Adipocyte (in vitro differentiated cells): ENCODE measurements around the gene DDC.
A peak's percentile ranks its signal among the peaks of the same experiment; 100 is the strongest.
"Not testable (repeated sequence)": the region's sequence is repeated elsewhere in the genome, so short reads cannot be mapped to it uniquely, and the experiment has no call there.

Experiments used
- DNase-seq: peaks from one replicate; pipeline ENCODE4 v3.0.0-alpha.2; 2015; ENCODE audit warnings: low read depth
- H3K27me3 ChIP-seq: replicated peaks from 2 replicates; pipeline ENCODE4 v1.7.0; 2013; ENCODE audit warnings: mild to moderate bottlenecking, low read length, moderate library complexity; ENCODE audit not compliant: control insufficient read depth, insufficient read depth
- H3K36me3 ChIP-seq: 2 replicates; pipeline ENCODE4 v1.7.0; 2013; ENCODE audit warnings: low read length, mild to moderate bottlenecking, moderate library complexity; ENCODE audit not compliant: control insufficient read depth, insufficient read depth, severe bottlenecking
- H3K4me1 ChIP-seq: 2 replicates; pipeline ENCODE4 v1.7.0; 2013; ENCODE audit warnings: mild to moderate bottlenecking, low read length, moderate library complexity; ENCODE audit not compliant: control insufficient read depth, insufficient read depth
- H3K4me3 ChIP-seq: 2 replicates; pipeline ENCODE4 v1.7.0; 2013; ENCODE audit warnings: mild to moderate bottlenecking, low read length, moderate library complexity
- H3K9ac ChIP-seq: 2 replicates; pipeline ENCODE4 v1.7.0; 2013; ENCODE audit warnings: mild to moderate bottlenecking, low read length, moderate library complexity
- H3K9me3 ChIP-seq: 2 replicates; pipeline ENCODE4 v1.7.0; 2013; ENCODE audit warnings: mild to moderate bottlenecking, low read length, moderate library complexity; ENCODE audit not compliant: control insufficient read depth

Gene DDC

DNA sequence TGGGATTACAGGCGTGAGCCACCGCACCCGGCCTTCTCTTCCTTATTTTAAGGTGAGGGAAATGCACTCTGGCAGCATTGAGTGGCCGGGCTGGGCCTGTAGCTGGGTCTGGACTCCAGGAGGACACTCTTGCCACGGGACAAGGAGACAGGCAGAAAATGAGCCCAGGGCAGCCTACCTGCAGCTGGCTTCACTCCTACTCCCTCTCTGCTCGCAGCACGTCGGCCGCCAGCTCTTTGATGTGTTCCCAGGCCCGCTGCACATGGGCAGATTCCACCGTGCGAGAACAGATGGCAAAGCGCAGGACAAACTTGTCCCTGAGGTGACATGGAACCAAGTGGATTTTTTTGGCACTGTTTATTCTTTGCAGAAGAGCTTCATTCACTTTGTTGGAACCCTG lies 102.2 kb downstream of the DDC start:
- Histone ChIP-seq H3K36me3 (no peaks in the 10 kb centered on the region), H3K4me3 (no peak overlapping the region), H3K27me3 (peaks cover 43% of the 10 kb centered on the region), H3K4me1 (no peaks in the 10 kb centered on the region), H3K9me3 (peaks cover 1% of the 10 kb centered on the region), H3K9ac (no peak overlapping the region)
- no peak for DNase-seq

DNA sequence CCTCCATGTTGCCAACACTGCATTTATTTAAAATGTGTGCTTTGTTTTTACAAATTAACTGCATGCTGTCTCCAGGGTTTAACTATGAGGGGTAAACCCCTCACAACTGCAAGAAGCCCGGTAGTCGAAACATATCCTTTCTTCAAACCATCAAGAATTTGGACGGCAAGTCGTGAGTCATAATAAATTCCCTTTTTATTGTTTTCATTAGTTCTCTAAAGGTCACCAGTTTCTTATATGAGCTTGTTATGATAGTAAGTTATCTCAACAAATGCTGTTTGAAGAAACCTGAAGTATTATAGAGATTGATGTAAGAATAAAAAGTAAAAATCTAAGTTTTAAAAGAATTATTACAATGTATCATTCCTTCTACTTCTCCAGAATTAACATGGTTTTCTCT lies 102.8 kb downstream of the DDC start:
- Histone ChIP-seq H3K4me3 (no peak overlapping the region), H3K4me1 (no peaks in the 10 kb centered on the region), H3K9me3 (peaks cover 3% of the 10 kb centered on the region), H3K36me3 (no peaks in the 10 kb centered on the region), H3K27me3 (peaks cover 44% of the 10 kb centered on the region), H3K9ac (no peak overlapping the region)
- DNase-seq = no peak

DNA sequence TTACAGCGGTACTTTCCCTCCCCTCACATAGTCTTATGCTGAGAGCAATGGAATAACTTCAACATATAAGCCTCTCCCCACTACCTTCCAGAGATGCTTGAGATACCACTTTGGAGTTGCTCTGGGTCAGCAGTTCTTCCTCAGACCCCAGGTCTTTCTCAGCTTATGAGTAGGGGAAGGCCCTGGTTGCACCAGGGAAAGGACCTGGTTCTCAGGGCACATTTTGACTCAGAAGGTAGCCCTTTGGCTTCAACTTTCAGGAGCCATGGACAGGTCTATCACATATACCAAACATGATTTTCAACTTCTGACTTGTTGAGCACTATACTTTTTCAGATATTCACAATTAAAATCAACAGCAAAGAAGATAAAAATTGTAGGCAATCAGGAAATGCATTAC lies 103.5 kb downstream of the DDC start:
- Histone ChIP-seq H3K36me3 (no peaks in the 10 kb centered on the region), H3K9me3 (peaks cover 3% of the 10 kb centered on the region), H3K27me3 (peaks cover 42% of the 10 kb centered on the region), H3K4me3 (no peak overlapping the region), H3K4me1 (no peaks in the 10 kb centered on the region), H3K9ac (no peak overlapping the region)
- no peak for DNase-seq

DNA sequence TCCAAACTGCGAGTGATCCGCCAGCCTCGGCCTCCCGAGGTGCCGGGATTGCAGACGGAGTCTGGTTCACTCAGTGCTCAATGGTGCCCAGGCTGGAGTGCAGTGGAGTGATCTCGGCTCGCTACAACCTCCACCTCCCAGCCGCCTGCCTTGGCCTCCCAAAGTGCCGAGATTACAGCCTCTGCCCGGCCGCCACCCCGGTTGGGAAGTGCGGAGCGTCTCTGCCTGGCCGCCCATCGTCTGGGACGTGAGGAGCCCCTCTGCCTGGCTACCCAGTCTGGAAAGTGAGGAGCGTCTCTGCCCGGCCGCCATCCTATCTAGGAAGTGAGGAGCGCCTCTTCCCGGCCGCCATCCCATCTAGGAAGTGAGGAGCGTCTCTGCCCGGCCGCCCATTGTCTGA lies 106.0 kb downstream of the DDC start:
- peaks cover 45% of the 10 kb centered on the region for H3K27me3 ChIP-seq

DNA sequence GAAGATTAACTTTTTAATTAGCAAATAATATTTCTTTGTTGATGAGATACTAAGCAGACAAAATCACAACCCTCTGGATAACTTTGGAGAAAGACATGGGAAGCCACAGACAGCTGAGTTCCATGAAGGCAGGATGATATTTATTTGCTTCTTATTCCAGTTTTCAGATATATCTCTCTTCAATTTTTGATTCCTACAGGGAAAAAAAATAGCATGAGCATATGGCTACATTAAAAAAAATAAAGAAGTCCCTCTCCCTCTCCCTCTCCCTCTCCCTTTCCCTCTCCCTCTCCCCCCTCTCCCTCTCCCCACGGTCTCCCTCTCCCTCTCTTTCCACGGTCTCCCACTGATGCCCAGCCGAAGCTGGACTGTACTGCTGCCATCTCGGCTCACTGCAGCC lies 106.6 kb downstream of the DDC start:
- not testable (repeated sequence) for H3K4me1 ChIP-seq, H3K4me3 ChIP-seq, H3K9me3 ChIP-seq, H3K9ac ChIP-seq, H3K36me3 ChIP-seq, DNase-seq
- peaks cover 41% of the 10 kb centered on the region for H3K27me3 ChIP-seq

More for the DNA sequence above, 106.0 kb downstream of the DDC start:
- H3K36me3 ChIP-seq, H3K4me3 ChIP-seq, H3K9ac ChIP-seq, H3K4me1 ChIP-seq, DNase-seq, H3K9me3 ChIP-seq: not testable (repeated sequence)

DNA sequence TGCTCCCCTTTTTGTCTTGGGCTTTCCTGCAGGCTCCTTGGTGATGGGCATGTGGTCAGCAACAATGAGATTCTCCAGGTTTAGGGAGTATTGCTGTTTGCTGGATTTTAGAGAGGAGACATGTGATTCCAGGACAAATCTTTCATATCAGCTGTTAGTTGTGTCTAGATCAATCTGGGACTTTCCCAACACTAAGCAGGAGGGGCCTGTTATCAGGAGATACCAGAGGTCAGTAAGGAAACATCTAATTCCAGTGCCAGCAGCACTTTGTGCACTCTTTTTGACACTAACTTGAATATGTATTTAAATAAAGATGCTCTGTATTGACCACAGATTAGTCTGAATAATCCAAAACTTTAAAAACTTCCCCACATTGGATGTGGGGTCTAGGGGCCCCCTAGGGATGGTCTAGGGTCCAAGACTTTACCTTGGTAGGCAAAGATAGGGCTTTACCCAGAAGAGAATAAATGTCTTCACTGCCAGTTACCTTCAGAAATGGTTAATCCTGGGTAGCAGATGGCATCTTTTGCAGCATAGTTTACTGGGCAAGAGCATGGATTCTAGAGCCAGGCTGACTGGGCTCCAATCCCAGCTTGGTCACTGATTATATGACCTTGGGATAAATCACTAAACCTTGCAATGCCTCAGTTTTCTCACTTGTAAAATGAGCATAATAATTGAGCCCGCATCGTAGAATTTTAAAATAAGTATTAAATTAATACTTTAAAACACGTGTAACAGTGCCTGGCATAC lies 108.7 kb downstream of the DDC start:
- peaks cover 32% of the 10 kb centered on the region for H3K27me3 ChIP-seq
- H3K36me3 ChIP-seq = no peaks in the 10 kb centered on the region
- peaks cover 3% of the 10 kb centered on the region for H3K9me3 ChIP-seq
- H3K4me1 ChIP-seq = no peaks in the 10 kb centered on the region
- H3K9ac ChIP-seq = no peak overlapping the region
- H3K4me3 ChIP-seq = no peak overlapping the region
- DNase-seq = no peak

DNA sequence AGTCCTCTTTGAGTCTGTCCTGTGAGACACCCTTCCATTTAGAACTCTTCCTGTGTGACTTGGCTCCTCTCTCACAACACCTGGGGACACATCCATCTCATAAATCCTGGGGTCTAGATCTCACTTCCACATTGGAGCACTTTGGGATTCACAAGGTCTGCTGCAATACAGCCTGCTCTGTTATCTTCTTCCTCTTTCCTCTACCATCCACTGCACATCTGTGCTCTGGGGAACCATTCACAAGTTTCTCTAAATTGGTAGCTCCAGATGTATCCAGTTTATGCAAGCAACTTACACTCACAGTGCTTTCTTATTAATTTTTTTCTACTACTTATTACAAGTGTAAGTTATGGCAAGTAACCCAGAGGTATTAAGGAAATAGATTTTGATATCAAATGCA lies 109.5 kb downstream of the DDC start:
- DNase-seq = no peak
- Histone ChIP-seq H3K9ac (no peak overlapping the region), H3K4me3 (no peak overlapping the region), H3K9me3 (peaks cover 3% of the 10 kb centered on the region), H3K27me3 (peaks cover 29% of the 10 kb centered on the region), H3K4me1 (peaks cover 3% of the 10 kb centered on the region), H3K36me3 (no peaks in the 10 kb centered on the region)

DNA sequence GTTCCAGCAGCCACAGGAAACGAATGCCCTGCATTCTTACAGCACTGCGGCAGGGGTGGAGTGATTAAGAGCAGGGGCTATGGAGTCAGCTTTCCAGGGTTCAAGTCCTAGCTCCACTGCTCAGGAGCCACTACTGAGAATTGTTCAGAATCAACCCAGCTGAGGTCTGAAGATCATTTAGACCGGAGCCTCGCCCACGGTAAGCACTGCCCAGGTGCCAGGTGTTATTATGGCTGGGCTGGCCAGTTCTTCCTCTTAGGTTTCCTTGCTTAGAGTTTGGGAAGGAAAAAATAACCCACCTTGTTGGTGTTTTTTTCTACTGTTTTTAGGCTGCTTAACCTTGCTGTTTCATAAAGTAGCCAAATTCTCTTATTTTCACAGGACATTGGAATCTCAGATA lies 110.2 kb downstream of the DDC start:
- H3K27me3 ChIP-seq = peaks cover 29% of the 10 kb centered on the region
- H3K36me3 ChIP-seq = no peaks in the 10 kb centered on the region
- no peak overlapping the region for H3K4me3 ChIP-seq
- H3K4me1 ChIP-seq = peaks cover 5% of the 10 kb centered on the region
- peaks cover 3% of the 10 kb centered on the region for H3K9me3 ChIP-seq
- no peak overlapping the region for H3K9ac ChIP-seq
- no peak for DNase-seq

DNA sequence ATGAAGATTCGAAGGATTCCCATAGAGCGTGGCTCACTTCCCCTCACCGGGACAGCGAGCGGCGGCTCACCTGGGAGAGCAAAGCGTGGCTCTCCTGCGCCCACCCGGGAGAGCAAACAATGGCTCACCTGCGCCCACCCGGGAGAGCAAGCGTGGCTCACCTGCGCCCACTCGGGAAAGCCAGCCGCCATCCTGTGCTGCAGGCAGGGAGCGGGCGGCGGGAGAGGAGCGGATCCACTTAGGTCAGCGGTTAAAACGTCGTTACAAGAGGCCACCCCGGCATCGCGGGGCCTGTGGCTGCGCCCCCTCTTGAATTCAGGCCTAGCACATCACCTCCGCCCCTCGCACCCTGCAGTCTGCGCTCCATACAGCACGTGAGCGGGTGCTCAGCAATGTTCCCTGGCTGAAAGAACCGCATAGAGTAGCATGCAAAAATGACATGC lies 114.6 kb downstream of the DDC start:
- Histone ChIP-seq H3K27me3 (peaks cover 11% of the 10 kb centered on the region), H3K4me3 (peak overlapping the region; percentile 92), H3K9me3 (no peaks in the 10 kb centered on the region), H3K36me3 (peaks cover 9% of the 10 kb centered on the region), H3K4me1 (peaks cover 12% of the 10 kb centered on the region), H3K9ac (peak overlapping the region; percentile 87)
- DNase-seq = no peak

DNA sequence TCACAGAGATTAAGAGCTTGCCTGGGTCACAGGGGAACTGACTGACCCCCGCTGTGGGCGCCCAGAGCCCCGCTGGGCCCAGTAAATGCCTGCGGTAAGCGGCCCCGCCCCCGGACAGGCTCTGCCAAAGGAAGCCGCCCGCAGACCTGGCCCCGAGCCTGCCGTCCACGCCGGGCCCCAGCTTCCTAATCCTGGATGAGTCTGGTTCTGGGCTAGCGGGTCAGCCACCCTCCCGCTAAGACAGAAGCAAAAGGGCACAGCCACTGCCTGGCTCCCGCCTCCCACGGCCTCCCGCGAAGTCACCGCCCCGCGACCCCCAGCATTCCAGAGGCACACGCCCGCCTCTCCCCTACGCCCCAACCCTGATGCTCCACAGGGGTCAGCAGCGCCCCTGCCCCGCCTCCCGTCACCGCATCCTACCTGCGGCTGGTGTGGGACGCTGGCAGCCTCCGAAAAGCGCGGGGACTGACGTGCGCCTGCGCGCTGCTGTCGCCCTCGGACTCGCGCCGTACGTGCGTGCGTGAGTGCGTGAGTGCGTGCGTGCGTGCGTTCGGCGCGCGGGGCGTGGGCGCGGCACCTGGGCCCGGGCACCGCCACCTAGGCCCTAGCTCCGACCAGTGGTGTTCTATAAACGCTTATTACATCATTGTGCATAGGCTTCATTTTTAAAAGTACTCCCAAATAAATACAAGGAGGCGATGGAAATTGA lies 115.2 kb downstream of the DDC start, which contains the start of gene FIGNL1:
Gene FIGNL1 (minus strand): TSS at position 470 of the 709 bp plus-strand sequence. CDS start 3,063 bp downstream, outside the sequence.
- Histone ChIP-seq H3K27me3 (peaks cover 7% of the 10 kb centered on the region), H3K9me3 (no peaks in the 10 kb centered on the region), H3K4me3 (peak within 1 kb of the TSS; percentile 92), H3K4me1 (peaks cover 12% of the 10 kb centered on the region), H3K36me3 (peaks cover 9% of the 10 kb centered on the region), H3K9ac (peak within 1 kb of the TSS; percentile 87)
- DNase-seq = peak; percentile 84

DNA sequence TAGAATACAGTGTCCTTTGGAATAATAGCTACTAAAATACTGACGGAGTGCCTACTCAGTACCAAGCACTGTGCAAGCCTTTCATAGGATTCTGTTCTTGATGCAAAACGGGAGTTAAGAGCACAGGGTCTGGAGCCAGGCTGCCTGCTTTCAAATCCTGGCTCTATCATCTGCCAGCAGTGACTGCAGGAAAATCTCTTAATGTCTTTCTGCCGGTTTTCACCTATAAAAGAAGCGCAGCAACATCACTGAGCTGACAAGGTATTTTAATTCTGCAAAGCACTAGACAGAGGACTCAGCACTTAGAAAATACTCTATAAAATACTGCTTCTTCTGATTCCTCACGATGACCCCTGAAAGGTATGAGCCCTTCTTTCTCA lies 115.7 kb downstream of the DDC start:
- Histone ChIP-seq H3K4me3 (peak overlapping the region; percentile 92), H3K4me1 (peaks cover 12% of the 10 kb centered on the region)
- DNase-seq = no peak

More for the DNA sequence above, 115.7 kb downstream of the DDC start:
- no peaks in the 10 kb centered on the region for H3K9me3 ChIP-seq
- peaks cover 4% of the 10 kb centered on the region for H3K27me3 ChIP-seq
- H3K9ac ChIP-seq = peak overlapping the region; percentile 87
- peaks cover 9% of the 10 kb centered on the region for H3K36me3 ChIP-seq
